Mammary epithelial cell (primary cell): ENCODE measurements around the gene NT5DC4.

ENCODE experiments used
- EZH2 ChIP-seq: IDR thresholded peaks from 2 replicates; pipeline ENCODE4 v1.6.1; 2012; ENCODE audit warnings: low read length, inconsistent platforms, borderline replicate concordance
- TF ChIP-seq, protein P1 (sequence below), 2 donors: IDR thresholded peaks in 1 of 2; conservative IDR thresholded peaks in 1 of 2; 2 replicates each; pipeline ENCODE4 v1.5.1; 2011 to 2012; ENCODE audit warnings: inconsistent platforms in 2 of 2, low read length in 2 of 2, mild to moderate bottlenecking in 2 of 2, control low read depth in 1 of 2, low read depth in 1 of 2; ENCODE audit not compliant: insufficient read depth in 1 of 2; ENCODE audit errors: extremely low read depth in 1 of 2

DNA sequence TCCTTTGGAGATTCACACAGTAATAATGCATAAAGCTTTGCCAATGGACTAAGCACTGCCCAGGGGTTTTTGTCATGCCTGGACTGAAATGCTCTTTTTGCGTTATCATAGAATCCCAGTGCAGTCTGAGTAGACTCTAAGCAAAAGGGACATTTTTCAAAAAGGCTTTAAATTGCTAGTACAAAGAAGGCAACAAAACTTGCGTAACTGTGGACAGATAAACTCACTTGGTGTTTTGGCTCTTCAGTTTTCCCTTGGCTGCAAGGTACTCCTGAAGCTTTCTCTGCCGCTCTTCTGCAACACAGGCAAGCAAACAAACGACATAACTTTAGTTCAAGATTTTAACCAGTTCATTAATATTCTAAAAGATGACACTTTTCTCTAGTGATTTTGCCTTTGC lies 41.5 kb downstream of the NT5DC4 start:
- TF ChIP-seq, protein P1, sequence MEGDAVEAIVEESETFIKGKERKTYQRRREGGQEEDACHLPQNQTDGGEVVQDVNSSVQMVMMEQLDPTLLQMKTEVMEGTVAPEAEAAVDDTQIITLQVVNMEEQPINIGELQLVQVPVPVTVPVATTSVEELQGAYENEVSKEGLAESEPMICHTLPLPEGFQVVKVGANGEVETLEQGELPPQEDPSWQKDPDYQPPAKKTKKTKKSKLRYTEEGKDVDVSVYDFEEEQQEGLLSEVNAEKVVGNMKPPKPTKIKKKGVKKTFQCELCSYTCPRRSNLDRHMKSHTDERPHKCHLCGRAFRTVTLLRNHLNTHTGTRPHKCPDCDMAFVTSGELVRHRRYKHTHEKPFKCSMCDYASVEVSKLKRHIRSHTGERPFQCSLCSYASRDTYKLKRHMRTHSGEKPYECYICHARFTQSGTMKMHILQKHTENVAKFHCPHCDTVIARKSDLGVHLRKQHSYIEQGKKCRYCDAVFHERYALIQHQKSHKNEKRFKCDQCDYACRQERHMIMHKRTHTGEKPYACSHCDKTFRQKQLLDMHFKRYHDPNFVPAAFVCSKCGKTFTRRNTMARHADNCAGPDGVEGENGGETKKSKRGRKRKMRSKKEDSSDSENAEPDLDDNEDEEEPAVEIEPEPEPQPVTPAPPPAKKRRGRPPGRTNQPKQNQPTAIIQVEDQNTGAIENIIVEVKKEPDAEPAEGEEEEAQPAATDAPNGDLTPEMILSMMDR (conservative IDR thresholded peaks at IDR 0.05 in 1 of 2, IDR thresholded peaks at IDR 0.05 in 1 of 2; ENCODE audit: extremely low read depth in 1 of 2, insufficient read depth in 1 of 2, low read depth in 1 of 2, low read length in 2 of 2): no peak
- no peak for TF ChIP-seq EZH2
